Peyer's patch (tissue), 4 donors: Measurements from ENCODE around the gene CAPRIN1. TPM values are rescaled to one million over a fixed set of nuclear protein-coding genes. Genes with fewer than 3 reads are reported as not detected.
A peak's percentile ranks its signal among the peaks of the same experiment; 100 is the strongest.
"Not testable (repeated sequence)": the region's sequence is repeated elsewhere in the genome, so short reads cannot be mapped to it uniquely, and the experiment has no call there.

Experiments used
- DNase-seq, 3 donors: peaks; one replicate each; pipeline ENCODE4 v3.0.0-alpha.2; 2017 to 2019
- H3K27ac ChIP-seq, 4 donors: fragments of 200-600 bp; sonication (generic); one replicate each; pipeline ENCODE4 v1.5.1; 2016 to 2019
- H3K27me3 ChIP-seq, 2 donors: fragments of 200-600 bp; sonication (generic); one replicate each; pipeline ENCODE4 v1.5.1; 2019
- H3K36me3 ChIP-seq, 3 donors: fragments of 200-600 bp; sonication (generic); one replicate each; pipeline ENCODE4 v1.5.1; 2016 to 2019
- H3K4me1 ChIP-seq, 4 donors: fragments of 200-600 bp; sonication (generic); one replicate each; pipeline ENCODE4 v1.5.1; 2016 to 2019
- H3K4me3 ChIP-seq, 4 donors: fragments of 200-600 bp; sonication (generic); 1 replicate in 3 of 4; 2 replicates in 1 of 4; pipeline ENCODE4 v1.5.1; 2016 to 2019; ENCODE audit warnings: mild to moderate bottlenecking in 1 of 4
- H3K9me3 ChIP-seq, 4 donors: fragments of 200-600 bp; sonication (generic); one replicate each; pipeline ENCODE4 v1.5.1; 2016 to 2019; ENCODE audit warnings: mild to moderate bottlenecking in 1 of 4
- CTCF ChIP-seq, 6 experiments: fragments of 450-650 bp in 4 of 6; fragments of 200-600 bp in 2 of 6; sonication (generic) in 1 of 6; IDR thresholded peaks; one replicate each; pipeline ENCODE4 v1.5.1; 2017 to 2019; ENCODE audit warnings: antibody characterized with exemption in 6 of 6, mild to moderate bottlenecking in 3 of 6, moderate library complexity in 1 of 6
- POLR2A ChIP-seq, 2 donors: fragments of 450-650 bp; IDR thresholded peaks; one replicate each; pipeline ENCODE4 v1.5.1; 2017; ENCODE audit warnings: antibody characterized with exemption in 2 of 2, mild to moderate bottlenecking in 2 of 2, moderate library complexity in 2 of 2
- total RNA-seq, 4 donors: library from RNA; depleted of rRNA; stranded (reverse); fragments of >200 nt; gene quantifications; one replicate each; pipeline ENCODE4 v1.1.0, GENCODE V29; 2016

Gene CAPRIN1
- total RNA-seq, 4 donors from 2014 or later = 107 to 158 (median 142) TPM

- DNase-seq = peak; percentile 42 to 63 (median 63)
- no peaks in the 10 kb centered on the region for H3K9me3 ChIP-seq
- peak overlapping the region; percentile 94 to 99 (median 97) for H3K4me3 ChIP-seq
- peak overlapping the region; percentile 96 to 99 (median 98) for H3K27ac ChIP-seq
- peaks cover 4 to 39% (median 14%) of the 10 kb centered on the region in 4 donors for H3K4me1 ChIP-seq
- peaks cover 0 to 7% (median 0%) of the 10 kb centered on the region in 3 donors for H3K36me3 ChIP-seq
- no peaks in the 10 kb centered on the region for H3K27me3 ChIP-seq
- TF ChIP-seq CTCF (IDR thresholded peaks at IDR 0.05) (no peak), POLR2A (IDR thresholded peaks at IDR 0.05) (peak in 1 of 2 donors; percentile 1)
Observed at GRCh38 chr11:34052608-34053160, 1.2 kb downstream of the CAPRIN1 start.

GRCh38 chr11:34053161-34053686 lies 1.7 kb downstream of the CAPRIN1 start:
- DNase-seq = peak; percentile 79 to 91 (median 85)
- Histone ChIP-seq H3K27me3 (no peaks in the 10 kb centered on the region), H3K9me3 (no peaks in the 10 kb centered on the region), H3K36me3 (peaks cover 0 to 7% (median 0%) of the 10 kb centered on the region in 3 donors), H3K27ac (peak overlapping the region; percentile 96 to 99 (median 98)), H3K4me3 (peak overlapping the region; percentile 94 to 99 (median 97)), H3K4me1 (peaks cover 4 to 44% (median 14%) of the 10 kb centered on the region in 4 donors)
- TF ChIP-seq POLR2A (IDR thresholded peaks at IDR 0.05) (peak in 1 of 2 donors; percentile 21), CTCF (IDR thresholded peaks at IDR 0.05) (no peak)

- Histone ChIP-seq H3K4me3 (peak overlapping the region in 1 of 4 donors; percentile 99), H3K4me1 (peaks cover 4 to 55% (median 14%) of the 10 kb centered on the region in 4 donors), H3K27ac (peak overlapping the region in 2 of 4 donors; percentile 98 to 99)
- H3K27me3 ChIP-seq, DNase-seq, H3K36me3 ChIP-seq, H3K9me3 ChIP-seq: not testable (repeated sequence)
Observed at GRCh38 chr11:34054351-34054750, 2.8 kb downstream of the CAPRIN1 start.

- TF ChIP-seq POLR2A (IDR thresholded peaks at IDR 0.05) (no peak), CTCF (IDR thresholded peaks at IDR 0.05) (no peak)
- Histone ChIP-seq H3K27ac (no peak overlapping the region), H3K27me3 (no peaks in the 10 kb centered on the region), H3K4me3 (no peak overlapping the region), H3K9me3 (no peaks in the 10 kb centered on the region), H3K36me3 (peaks cover 0 to 7% (median 0%) of the 10 kb centered on the region in 3 donors), H3K4me1 (peaks cover 4 to 60% (median 15%) of the 10 kb centered on the region in 4 donors)
- DNase-seq = no peak
Observed at GRCh38 chr11:34055218-34056000, 3.9 kb downstream of the CAPRIN1 start.

- H3K4me1 ChIP-seq = peaks cover 4 to 60% (median 17%) of the 10 kb centered on the region in 4 donors
Observed at GRCh38 chr11:34056672-34057071, 5.1 kb downstream of the CAPRIN1 start.

More at GRCh38 chr11:34056672-34057071, 5.1 kb downstream of the CAPRIN1 start:
- H3K27me3 ChIP-seq = no peaks in the 10 kb centered on the region
- DNase-seq = no peak
- no peaks in the 10 kb centered on the region for H3K9me3 ChIP-seq
- peak overlapping the region in 1 of 4 donors; percentile 2 for H3K4me3 ChIP-seq
- TF ChIP-seq CTCF (IDR thresholded peaks at IDR 0.05) (no peak), POLR2A (IDR thresholded peaks at IDR 0.05) (no peak)
- H3K36me3 ChIP-seq = peaks cover 0 to 14% (median 0%) of the 10 kb centered on the region in 3 donors
- H3K27ac ChIP-seq = no peak overlapping the region
